Esophagus squamous epithelium (tissue), 5 donors: ENCODE results near the gene SACM1L. TPM values are rescaled to one million over a fixed set of nuclear protein-coding genes. Genes with fewer than 3 reads are reported as not detected.

Experiments
- DNase-seq: peaks from one replicate; lab custom pipeline; 2025; lab: John Stamatoyannopoulos, UW
- H3K27ac ChIP-seq, 4 donors: fragments of 200-600 bp; sonication (generic); one replicate each; pipeline ENCODE4 v1.5.1; 2016 to 2019; ENCODE audit warnings: mild to moderate bottlenecking in 1 of 4
- H3K27me3 ChIP-seq, 4 donors: fragments of 200-600 bp; sonication (generic); 1 replicate in 3 of 4; 2 replicates in 1 of 4; pipeline versions ENCODE4 v1.5.1 to v1.6.0; 2017 to 2021; ENCODE audit warnings: antibody characterized with exemption in 1 of 4
- H3K36me3 ChIP-seq, 3 donors: fragments of 200-600 bp; sonication (generic); one replicate each; pipeline ENCODE4 v1.5.1; 2016 to 2019
- H3K4me1 ChIP-seq, 3 donors: fragments of 200-600 bp; sonication (generic); one replicate each; pipeline ENCODE4 v1.5.1; 2017 to 2019
- H3K4me3 ChIP-seq, 4 donors: fragments of 200-600 bp; sonication (generic); 1 replicate in 3 of 4; 2 replicates in 1 of 4; pipeline ENCODE4 v1.5.1; 2016 to 2019; ENCODE audit warnings: mild to moderate bottlenecking in 2 of 4, moderate library complexity in 1 of 4
- H3K9me3 ChIP-seq, 3 donors: fragments of 200-600 bp; sonication (generic); one replicate each; pipeline ENCODE4 v1.5.1; 2016 to 2019
- POLR2A ChIP-seq, 4 donors: fragments of 450-650 bp; IDR thresholded peaks; one replicate each; pipeline ENCODE4 v1.6.1; 2017; ENCODE audit warnings: antibody characterized with exemption in 4 of 4, mild to moderate bottlenecking in 4 of 4, moderate library complexity in 3 of 4
- WGBS, 2 donors: methylation state at CpG; one replicate each; pipeline ENCODE4 v1.1.5; 2018; 5-methylcytosine and 5-hydroxymethylcytosine counted together
- intact Hi-C: fragments of 100-400 bp; cut with DNase I; formaldehyde crosslinking; loops from one replicate; pipeline ENCODE4 v1.15.0; 2022
- total RNA-seq, 4 donors: library from RNA; depleted of rRNA; stranded (reverse); fragments of >200 nt; gene quantifications; one replicate each; pipeline ENCODE4 v1.1.0, GENCODE V29; 2016
- TF ChIP-seq, protein P1 (sequence below), 6 experiments: fragments of 450-650 bp in 4 of 6; fragments of 200-600 bp in 2 of 6; sonication (generic) in 2 of 6; IDR thresholded peaks; one replicate each; pipeline ENCODE4 v1.5.1; 2016 to 2019; ENCODE audit warnings: antibody characterized with exemption in 6 of 6, mild to moderate bottlenecking in 4 of 6, moderate library complexity in 4 of 6
- donor health status: DM: yes; HTN: yes; CAD: no.

SACM1L gene
- total RNA-seq, 4 donors from 2014 or later, result 22.7 to 42.2 (median 27.2) TPM

DNA sequence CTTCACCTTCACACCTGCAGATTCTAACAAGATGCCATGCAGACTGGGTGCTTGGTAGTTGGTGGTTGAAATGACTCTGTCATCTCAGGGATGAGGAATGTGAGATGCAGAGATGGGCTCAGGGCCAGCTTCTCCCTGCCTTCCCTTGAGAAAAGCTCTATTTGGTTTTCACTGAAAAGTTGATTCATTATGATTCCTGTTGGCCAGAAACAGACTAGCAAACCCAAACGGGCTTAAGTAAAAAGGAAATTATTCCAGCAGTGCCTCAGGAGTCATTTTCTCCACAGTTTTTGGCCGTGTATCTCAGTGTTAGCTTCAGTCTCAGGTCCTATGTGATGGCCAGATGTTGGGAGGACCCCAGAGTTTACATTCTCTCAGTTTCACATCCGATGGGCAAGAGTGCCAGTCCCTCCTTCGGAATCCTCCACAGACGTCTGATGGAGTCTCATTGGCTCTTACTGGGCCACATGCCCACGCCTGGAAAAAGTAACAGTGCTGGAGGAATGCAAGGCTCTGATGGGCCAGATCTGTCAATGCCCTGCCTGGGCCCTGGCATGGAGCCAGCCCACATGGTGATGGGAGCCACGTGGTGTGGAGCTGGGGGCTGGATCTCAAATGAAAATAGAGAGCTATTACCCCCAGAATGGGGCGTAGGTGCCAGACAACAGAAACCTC, 22.3 kb upstream of the SACM1L start:
- no peaks in the 10 kb centered on the region for H3K27me3 ChIP-seq
- H3K27ac ChIP-seq, result peak overlapping the region in 3 of 4 donors; percentile 53 to 66 (median 56)
- WGBS, 2 donors, result 49 to 58% methylated on average over 7 to 8 of the region's 8 CpGs
- H3K4me1 ChIP-seq, result peaks cover 10 to 68% (median 28%) of the 10 kb centered on the region in 3 donors
- no peaks in the 10 kb centered on the region for H3K9me3 ChIP-seq
- H3K4me3 ChIP-seq, result no peak overlapping the region
- H3K36me3 ChIP-seq, result peaks cover 0 to 41% (median 0%) of the 10 kb centered on the region in 3 donors
- intact Hi-C loops, result loop anchor here (10.0 kb wide), 1 partner anchor 632 kb away; no protein-coding TSS in a partner anchor
- no peak for DNase-seq
- no peak for TF ChIP-seq POLR2A (IDR thresholded peaks at IDR 0.05)
- TF ChIP-seq, protein P1, sequence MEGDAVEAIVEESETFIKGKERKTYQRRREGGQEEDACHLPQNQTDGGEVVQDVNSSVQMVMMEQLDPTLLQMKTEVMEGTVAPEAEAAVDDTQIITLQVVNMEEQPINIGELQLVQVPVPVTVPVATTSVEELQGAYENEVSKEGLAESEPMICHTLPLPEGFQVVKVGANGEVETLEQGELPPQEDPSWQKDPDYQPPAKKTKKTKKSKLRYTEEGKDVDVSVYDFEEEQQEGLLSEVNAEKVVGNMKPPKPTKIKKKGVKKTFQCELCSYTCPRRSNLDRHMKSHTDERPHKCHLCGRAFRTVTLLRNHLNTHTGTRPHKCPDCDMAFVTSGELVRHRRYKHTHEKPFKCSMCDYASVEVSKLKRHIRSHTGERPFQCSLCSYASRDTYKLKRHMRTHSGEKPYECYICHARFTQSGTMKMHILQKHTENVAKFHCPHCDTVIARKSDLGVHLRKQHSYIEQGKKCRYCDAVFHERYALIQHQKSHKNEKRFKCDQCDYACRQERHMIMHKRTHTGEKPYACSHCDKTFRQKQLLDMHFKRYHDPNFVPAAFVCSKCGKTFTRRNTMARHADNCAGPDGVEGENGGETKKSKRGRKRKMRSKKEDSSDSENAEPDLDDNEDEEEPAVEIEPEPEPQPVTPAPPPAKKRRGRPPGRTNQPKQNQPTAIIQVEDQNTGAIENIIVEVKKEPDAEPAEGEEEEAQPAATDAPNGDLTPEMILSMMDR (IDR thresholded peaks at IDR 0.05), result no peak

DNA sequence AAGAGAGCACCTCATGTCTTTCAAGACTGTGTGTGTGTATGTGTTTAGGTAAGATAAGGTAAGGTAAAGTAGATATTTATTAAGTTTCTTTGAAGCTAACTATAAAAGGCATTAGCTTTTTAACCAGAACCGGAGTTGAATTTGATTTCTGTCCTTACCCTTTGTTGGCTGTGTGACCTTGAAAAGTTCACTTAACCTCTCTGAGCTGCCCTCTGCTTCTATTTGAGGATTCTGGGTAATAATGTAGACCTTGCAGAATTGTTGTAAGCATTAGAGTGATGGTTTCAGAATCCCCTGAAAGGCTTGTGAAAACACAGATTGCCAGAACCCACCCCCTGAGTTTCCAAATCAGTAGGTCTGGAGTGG, 21.6 kb upstream of the SACM1L start:
- Histone ChIP-seq H3K36me3 (peaks cover 0 to 48% (median 0%) of the 10 kb centered on the region in 3 donors), H3K27ac (peak overlapping the region; percentile 2 to 66 (median 54)), H3K4me3 (no peak overlapping the region), H3K9me3 (no peaks in the 10 kb centered on the region), H3K27me3 (no peaks in the 10 kb centered on the region), H3K4me1 (peaks cover 10 to 68% (median 28%) of the 10 kb centered on the region in 3 donors)
- TF ChIP-seq POLR2A (IDR thresholded peaks at IDR 0.05), result no peak
- TF ChIP-seq, protein P1 (IDR thresholded peaks at IDR 0.05), result no peak
- DNase-seq, result no peak
- 65 to 85% methylated on average over 1 of the region's 1 CpG for WGBS, 2 donors
- intact Hi-C loops, result loop anchor here (10.0 kb wide), 1 partner anchor 633 kb away; no protein-coding TSS in a partner anchor

DNA sequence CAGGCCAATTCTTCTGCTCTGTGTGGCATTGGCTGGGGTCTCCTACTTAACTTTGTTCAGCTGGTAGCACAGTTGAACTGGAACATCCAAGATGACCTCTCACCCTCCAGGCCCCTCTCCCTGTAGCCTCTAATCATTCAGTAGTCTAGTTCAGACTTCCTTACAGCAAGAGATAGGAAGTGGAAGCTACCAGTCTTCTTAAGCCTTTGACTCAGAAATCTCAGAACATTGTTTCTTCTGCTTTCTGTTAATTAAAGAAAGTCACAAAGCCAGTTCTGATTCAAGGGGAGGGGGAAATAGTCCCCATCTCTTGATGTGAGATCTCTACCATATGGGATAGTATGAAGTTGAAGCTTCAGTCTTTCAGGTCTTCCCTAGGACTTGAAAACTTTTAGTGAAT, 18.8 kb upstream of the SACM1L start:
- intact Hi-C loops, result no loop called here
- DNase-seq, result no peak
- no peaks in the 10 kb centered on the region for H3K27me3 ChIP-seq
- peaks cover 10 to 52% (median 20%) of the 10 kb centered on the region in 3 donors for H3K4me1 ChIP-seq
- H3K9me3 ChIP-seq, result no peaks in the 10 kb centered on the region
- H3K36me3 ChIP-seq, result peaks cover 0 to 77% (median 5%) of the 10 kb centered on the region in 3 donors
- peak overlapping the region in 3 of 4 donors; percentile 11 to 47 (median 22) for H3K27ac ChIP-seq
- no peak overlapping the region for H3K4me3 ChIP-seq
- TF ChIP-seq, protein P1 (IDR thresholded peaks at IDR 0.05), result no peak
- no peak for TF ChIP-seq POLR2A (IDR thresholded peaks at IDR 0.05)

DNA sequence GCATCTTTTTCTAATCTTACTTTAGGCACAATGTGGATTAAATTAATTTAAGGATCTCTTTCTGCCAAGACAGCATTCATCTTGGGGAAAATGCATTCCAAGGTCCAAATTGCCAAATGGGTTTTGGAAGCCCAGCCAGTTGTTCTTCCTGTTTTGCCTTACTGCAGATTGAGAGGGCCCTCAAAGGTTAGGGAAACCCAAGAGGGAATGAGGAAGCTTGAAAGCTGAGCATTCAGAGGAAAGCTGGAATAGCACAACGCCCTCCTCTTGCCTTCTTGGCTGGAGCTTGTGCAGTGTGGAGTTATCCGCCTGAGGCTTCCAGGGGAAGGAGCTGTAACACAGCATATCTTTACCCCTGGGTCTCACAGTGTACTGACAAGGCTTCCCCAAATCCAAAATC, 18.2 kb upstream of the SACM1L start:
- DNase-seq, result no peak
- Histone ChIP-seq H3K4me3 (no peak overlapping the region), H3K27ac (peak overlapping the region in 3 of 4 donors; percentile 11 to 47 (median 22)), H3K27me3 (no peaks in the 10 kb centered on the region), H3K4me1 (peaks cover 10 to 50% (median 16%) of the 10 kb centered on the region in 3 donors), H3K9me3 (no peaks in the 10 kb centered on the region), H3K36me3 (peaks cover 0 to 77% (median 5%) of the 10 kb centered on the region in 3 donors)
- TF ChIP-seq, protein P1 (IDR thresholded peaks at IDR 0.05), result no peak
- TF ChIP-seq POLR2A (IDR thresholded peaks at IDR 0.05), result no peak
- WGBS, 2 donors, result 34 to 52% methylated on average over 2 of the region's 2 CpGs
- intact Hi-C loops, result no loop called here

DNA sequence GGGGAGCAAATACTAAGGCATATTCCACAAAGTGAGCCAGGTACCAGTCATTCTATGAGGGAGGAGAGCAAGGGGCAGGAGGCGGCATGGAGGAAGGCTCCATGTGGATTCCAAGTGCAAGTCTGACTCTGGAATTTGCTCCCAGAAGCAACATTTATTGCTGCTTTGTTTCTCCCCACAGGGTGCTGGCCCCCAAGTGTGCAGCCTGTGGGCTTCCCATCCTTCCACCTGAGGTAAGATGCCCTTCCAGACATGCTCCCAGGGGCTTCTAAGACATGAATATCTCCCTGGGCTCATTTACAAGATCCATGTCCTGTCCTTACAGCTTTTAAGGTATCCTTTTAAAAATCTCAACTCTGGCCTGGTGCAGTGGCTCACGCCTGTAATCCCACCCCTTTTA, 15.9 kb upstream of the SACM1L start:
- no peaks in the 10 kb centered on the region for H3K27me3 ChIP-seq
- intact Hi-C loops, result no loop called here
- no peaks in the 10 kb centered on the region for H3K9me3 ChIP-seq
- TF ChIP-seq, protein P1 (IDR thresholded peaks at IDR 0.05), result no peak
- no peak for TF ChIP-seq POLR2A (IDR thresholded peaks at IDR 0.05)
- H3K4me3 ChIP-seq, result no peak overlapping the region
- no peak overlapping the region for H3K27ac ChIP-seq
- H3K4me1 ChIP-seq, result peaks cover 11 to 50% (median 22%) of the 10 kb centered on the region in 3 donors
- WGBS, 2 donors, result 92 to 100% methylated on average over 1 to 2 of the region's 2 CpGs
- DNase-seq, result no peak
- peaks cover 0 to 78% (median 5%) of the 10 kb centered on the region in 3 donors for H3K36me3 ChIP-seq
